Measurements from ENCODE around the gene PLCG1. TPM values are rescaled to one million over a fixed set of nuclear protein-coding genes. Genes with fewer than 3 reads are reported as not detected.

PLCG1 gene
- polyA plus RNA-seq, 1 donor (not counting 4 experiments of a cell fraction or from before 2014, with no cell fraction given), result 41.5 TPM

GRCh38 chr20:41101660-41102059 is 35.7 kb upstream of the PLCG1 start:
- no peak for DNase-seq (ENCODE audit: low read depth, low spot score)
- no peak overlapping the region for H3K4me3 ChIP-seq (ENCODE audit: control insufficient read depth in 2 of 3, extremely low read depth in 1 of 3, insufficient read depth in 2 of 3, low read depth in 1 of 3, low read length in 3 of 3)
- no peak overlapping the region for H3K4me2 ChIP-seq (ENCODE audit: control insufficient read depth, extremely low read depth, insufficient read depth, low read depth, low read length)
- no peaks in the 10 kb centered on the region for H3K79me2 ChIP-seq (ENCODE audit: control insufficient read depth, insufficient read depth, low read length)
- dilution Hi-C loops (cut with MboI; ENCODE audit: extremely low pct_ligation_motif_present, low sequenced_read_pairs), result no loop called here
- no peak overlapping the region for H3K9ac ChIP-seq (ENCODE audit: control insufficient read depth, extremely low read depth, insufficient read depth, low read length)
- TF ChIP-seq EZH2 (IDR thresholded peaks at IDR 0.05; ENCODE audit: low read length) (no peak), CTCF (optimal IDR thresholded peaks at IDR 0.05 in 1 of 3, IDR thresholded peaks at IDR 0.05 in 1 of 3, conservative IDR thresholded peaks at IDR 0.05 in 1 of 3; ENCODE audit: extremely low read depth in 1 of 3, insufficient read depth in 2 of 3, low read length in 3 of 3) (no peak)
- no peak overlapping the region for H3K27ac ChIP-seq (ENCODE audit: control insufficient read depth, insufficient read depth, low read length)
- no peaks in the 10 kb centered on the region for H3K4me1 ChIP-seq (ENCODE audit: control insufficient read depth, extremely low read depth, insufficient read depth, low read length)
- H3K9me1 ChIP-seq (ENCODE audit: control insufficient read depth, extremely low read depth, insufficient read depth, low read length), result no peaks in the 10 kb centered on the region
- H2AFZ ChIP-seq (ENCODE audit: control insufficient read depth, low read length), result no peak overlapping the region
- peaks cover 22 to 53% of the 10 kb centered on the region in 2 experiments for H3K36me3 ChIP-seq (ENCODE audit: control insufficient read depth in 2 of 2, extremely low read depth in 1 of 2, insufficient read depth in 2 of 2, low read length in 2 of 2)
- H4K20me1 ChIP-seq (ENCODE audit: control insufficient read depth, extremely low read depth, insufficient read depth, low read length), result no peaks in the 10 kb centered on the region
- no peaks in the 10 kb centered on the region for H3K27me3 ChIP-seq (ENCODE audit: control insufficient read depth, extremely low read depth, insufficient read depth, low read length)
- H3K9me3 ChIP-seq (ENCODE audit: control insufficient read depth, low read depth, low read length), result no peaks in the 10 kb centered on the region
- no peak for FAIRE-seq

- Histone ChIP-seq H3K79me2 (ENCODE audit: control insufficient read depth, insufficient read depth, low read length) (no peaks in the 10 kb centered on the region), H3K9me1 (ENCODE audit: control insufficient read depth, extremely low read depth, insufficient read depth, low read length) (no peaks in the 10 kb centered on the region), H2AFZ (ENCODE audit: control insufficient read depth, low read length) (no peak overlapping the region), H3K27me3 (ENCODE audit: control insufficient read depth, extremely low read depth, insufficient read depth, low read length) (no peaks in the 10 kb centered on the region), H3K27ac (ENCODE audit: control insufficient read depth, insufficient read depth, low read length) (no peak overlapping the region), H4K20me1 (ENCODE audit: control insufficient read depth, extremely low read depth, insufficient read depth, low read length) (no peaks in the 10 kb centered on the region), H3K4me1 (ENCODE audit: control insufficient read depth, extremely low read depth, insufficient read depth, low read length) (no peaks in the 10 kb centered on the region), H3K36me3 (ENCODE audit: control insufficient read depth in 2 of 2, extremely low read depth in 1 of 2, insufficient read depth in 2 of 2, low read length in 2 of 2) (peaks cover 10 to 34% of the 10 kb centered on the region in 2 experiments), H3K9ac (ENCODE audit: control insufficient read depth, extremely low read depth, insufficient read depth, low read length) (no peak overlapping the region), H3K4me2 (ENCODE audit: control insufficient read depth, extremely low read depth, insufficient read depth, low read depth, low read length) (no peak overlapping the region), H3K9me3 (ENCODE audit: control insufficient read depth, low read depth, low read length) (no peaks in the 10 kb centered on the region), H3K4me3 (ENCODE audit: control insufficient read depth in 2 of 3, extremely low read depth in 1 of 3, insufficient read depth in 2 of 3, low read depth in 1 of 3, low read length in 3 of 3) (no peak overlapping the region)
- DNase-seq (ENCODE audit: low read depth, low spot score), result no peak
- FAIRE-seq, result no peak
- TF ChIP-seq CTCF (optimal IDR thresholded peaks at IDR 0.05 in 1 of 3, IDR thresholded peaks at IDR 0.05 in 1 of 3, conservative IDR thresholded peaks at IDR 0.05 in 1 of 3; ENCODE audit: extremely low read depth in 1 of 3, insufficient read depth in 2 of 3, low read length in 3 of 3) (no peak), EZH2 (IDR thresholded peaks at IDR 0.05; ENCODE audit: low read length) (no peak)
- dilution Hi-C loops (cut with MboI; ENCODE audit: extremely low pct_ligation_motif_present, low sequenced_read_pairs), result no loop called here
Measured at GRCh38 chr20:41108531-41108930, 28.8 kb upstream of the PLCG1 start.
